ENCODE results near the gene NTHL1.

DNA sequence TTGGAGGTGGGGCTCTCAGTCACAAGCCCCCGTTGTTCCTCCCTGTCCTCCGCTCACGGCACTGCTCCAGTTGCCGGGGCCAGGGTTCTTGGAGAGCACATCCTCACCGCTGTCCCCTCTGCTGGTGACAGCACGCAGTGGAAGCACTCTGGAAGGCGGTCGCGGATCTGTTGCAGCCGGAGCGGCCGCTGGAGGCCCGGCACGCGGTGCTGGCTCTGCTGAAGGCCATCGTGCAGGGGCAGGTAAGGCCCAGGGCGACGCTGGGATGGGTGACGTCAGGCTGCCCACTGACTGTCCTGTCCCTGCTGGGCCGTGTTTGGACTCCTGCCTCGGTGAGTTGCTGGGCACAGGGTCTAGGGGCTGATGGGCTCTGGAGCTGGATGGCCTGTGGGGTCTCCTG, 5.6 kb upstream of the NTHL1 start:
- TF ChIP-seq, protein P1, sequence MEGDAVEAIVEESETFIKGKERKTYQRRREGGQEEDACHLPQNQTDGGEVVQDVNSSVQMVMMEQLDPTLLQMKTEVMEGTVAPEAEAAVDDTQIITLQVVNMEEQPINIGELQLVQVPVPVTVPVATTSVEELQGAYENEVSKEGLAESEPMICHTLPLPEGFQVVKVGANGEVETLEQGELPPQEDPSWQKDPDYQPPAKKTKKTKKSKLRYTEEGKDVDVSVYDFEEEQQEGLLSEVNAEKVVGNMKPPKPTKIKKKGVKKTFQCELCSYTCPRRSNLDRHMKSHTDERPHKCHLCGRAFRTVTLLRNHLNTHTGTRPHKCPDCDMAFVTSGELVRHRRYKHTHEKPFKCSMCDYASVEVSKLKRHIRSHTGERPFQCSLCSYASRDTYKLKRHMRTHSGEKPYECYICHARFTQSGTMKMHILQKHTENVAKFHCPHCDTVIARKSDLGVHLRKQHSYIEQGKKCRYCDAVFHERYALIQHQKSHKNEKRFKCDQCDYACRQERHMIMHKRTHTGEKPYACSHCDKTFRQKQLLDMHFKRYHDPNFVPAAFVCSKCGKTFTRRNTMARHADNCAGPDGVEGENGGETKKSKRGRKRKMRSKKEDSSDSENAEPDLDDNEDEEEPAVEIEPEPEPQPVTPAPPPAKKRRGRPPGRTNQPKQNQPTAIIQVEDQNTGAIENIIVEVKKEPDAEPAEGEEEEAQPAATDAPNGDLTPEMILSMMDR (IDR thresholded peaks at IDR 0.05; ENCODE audit: control extremely low read depth in 1 of 3, insufficient read depth in 1 of 3, low read depth in 1 of 3, low read length in 3 of 3), result no peak
- TF ChIP-seq TAF1 (IDR thresholded peaks at IDR 0.05; ENCODE audit: low read depth, low read length) (no peak), POLR2A (IDR thresholded peaks at IDR 0.05; ENCODE audit: control extremely low read depth in 1 of 2, low read depth in 2 of 2, low read length in 2 of 2) (no peak), RAD21 (IDR thresholded peaks at IDR 0.05 in 1 of 2, conservative IDR thresholded peaks at IDR 0.05 in 1 of 2; ENCODE audit: low read depth in 2 of 2, low read length in 2 of 2) (no peak), BRCA1 (IDR thresholded peaks at IDR 0.05; ENCODE audit: low read depth, low read length) (no peak), POLR2AphosphoS5 (IDR thresholded peaks at IDR 0.05; ENCODE audit: low read depth, low read length) (no peak), TCF12 (IDR thresholded peaks at IDR 0.05; ENCODE audit: low read depth, low read length) (no peak), YY1 (IDR thresholded peaks at IDR 0.05; ENCODE audit: low read depth, low read length) (no peak), CEBPB (IDR thresholded peaks at IDR 0.05; ENCODE audit: low read depth, low read length) (no peak), ZNF274 (IDR thresholded peaks at IDR 0.05; ENCODE audit: borderline replicate concordance, extremely low read depth, low read length) (no peak), BCL11A (IDR thresholded peaks at IDR 0.05; ENCODE audit: low read depth in 2 of 2, low read length in 2 of 2) (no peak), EZH2 (IDR thresholded peaks at IDR 0.05; ENCODE audit: low read depth, low read length, severe bottlenecking) (no peak), SRF (IDR thresholded peaks at IDR 0.05; ENCODE audit: low read depth, low read length) (no peak), EP300 (IDR thresholded peaks at IDR 0.05; ENCODE audit: borderline replicate concordance in 1 of 2, low read depth in 2 of 2, low read length in 2 of 2) (no peak)

Data from H1 (cell line).